ENCODE measurements around the gene UGT1A6.

- no peak for TF ChIP-seq EZH2 (IDR thresholded peaks at IDR 0.05; ENCODE audit: borderline replicate concordance, low read depth, low read length, poor library complexity, severe bottlenecking)
- no peak for TF ChIP-seq CTCF (conservative IDR thresholded peaks at IDR 0.05; ENCODE audit: low read depth, low read length)
Measured at GRCh38 chr2:233743464-233744259, 51.0 kb downstream of the UGT1A6 start.

Data from A673 (cell line).